ENCODE measurements around the gene JPH2.

Gene JPH2

DNA sequence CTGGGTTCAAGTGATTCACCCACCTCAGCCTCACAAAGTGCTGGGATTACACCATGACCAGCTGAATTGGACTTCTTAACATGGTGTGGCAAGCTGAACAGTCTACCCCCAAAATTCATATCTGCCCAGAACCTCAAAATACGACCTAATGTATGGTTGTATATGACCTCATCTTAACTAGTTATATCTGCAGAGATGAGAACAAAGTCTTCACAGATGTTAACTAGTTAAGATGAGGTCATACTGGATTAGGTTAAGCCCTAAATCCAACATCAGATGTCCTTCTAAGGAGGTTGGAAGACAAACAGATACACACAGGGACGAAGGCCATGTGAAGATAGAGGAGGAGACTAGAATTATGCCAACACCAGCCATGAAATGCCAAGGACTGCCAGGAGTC is 102.5 kb downstream of the JPH2 start:
- in situ Hi-C loops (cut with MboI; ENCODE audit: low sequenced_read_pairs), result loop anchor here (10.0 to 25.0 kb wide), 2 partner anchors 330 to 547 kb away; no protein-coding TSS in a partner anchor

- in situ Hi-C loops (cut with MboI; ENCODE audit: low sequenced_read_pairs), result loop anchor here (10.0 to 25.0 kb wide), 2 partner anchors 329 to 546 kb away; no protein-coding TSS in a partner anchor
Observed at GRCh38 chr20:44083220-44083933, 103.6 kb downstream of the JPH2 start.

- in situ Hi-C loops (cut with MboI; ENCODE audit: low sequenced_read_pairs), result loop anchor here (10.0 to 25.0 kb wide), 2 partner anchors 327 to 545 kb away; no protein-coding TSS in a partner anchor
Observed at GRCh38 chr20:44081888-44082287, 105.1 kb downstream of the JPH2 start.

GRCh38 chr20:44081476-44081875 is 105.5 kb downstream of the JPH2 start:
- in situ Hi-C loops (cut with MboI; ENCODE audit: low sequenced_read_pairs), result loop anchor here (10.0 to 25.0 kb wide), 2 partner anchors 327 to 544 kb away; no protein-coding TSS in a partner anchor

DNA sequence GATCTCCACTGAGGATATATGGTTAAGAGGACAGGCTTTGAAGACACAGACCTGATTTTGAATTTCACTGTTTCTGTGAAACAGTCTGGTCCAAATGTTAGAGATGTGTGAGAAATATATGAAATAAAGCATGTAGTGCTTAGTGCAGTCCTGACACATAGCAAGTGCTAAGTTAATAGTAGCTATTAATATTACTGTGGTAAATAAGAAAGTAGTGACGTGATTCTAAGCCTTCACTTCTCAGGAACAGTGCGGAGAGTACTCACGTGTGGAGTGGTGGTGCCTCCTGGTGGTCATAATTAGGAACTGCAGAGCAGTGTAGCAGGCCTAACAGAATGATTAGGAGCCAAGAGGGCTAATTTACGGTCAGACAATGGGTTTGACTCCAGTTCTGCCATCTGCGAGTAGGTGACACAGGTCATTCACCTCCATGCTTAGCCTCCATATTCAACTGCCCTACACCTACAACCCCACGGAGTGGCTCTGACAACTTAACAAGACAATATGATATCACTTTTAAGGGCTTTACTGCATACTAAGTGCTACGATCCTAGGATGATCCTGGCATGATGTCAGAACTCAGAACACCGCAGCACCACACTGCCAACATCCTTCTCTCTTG is 106.2 kb downstream of the JPH2 start:
- in situ Hi-C loops (cut with MboI; ENCODE audit: low sequenced_read_pairs), result loop anchor here (10.0 to 25.0 kb wide), 2 partner anchors 326 to 543 kb away; no protein-coding TSS in a partner anchor

DNA sequence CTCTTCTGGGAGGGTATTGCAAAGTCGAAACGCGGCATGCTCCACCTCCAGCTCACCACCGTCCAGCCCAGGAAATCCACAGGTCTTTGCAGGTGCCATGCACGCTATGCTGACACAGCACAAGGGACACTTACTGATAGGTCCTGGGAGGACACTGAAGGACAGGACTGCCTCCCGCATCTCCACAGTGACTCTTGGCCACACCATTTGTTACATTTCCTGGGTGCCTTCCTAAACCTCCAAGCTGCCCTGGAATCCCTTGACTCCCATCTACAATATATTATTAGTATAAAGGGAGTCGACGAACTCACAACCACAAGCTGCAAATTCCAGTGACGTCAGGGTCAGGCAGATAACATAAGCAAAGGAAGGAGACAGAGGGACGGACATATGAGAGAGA is 106.9 kb downstream of the JPH2 start:
- in situ Hi-C loops (cut with MboI; ENCODE audit: low sequenced_read_pairs), result loop anchor here (10.0 to 25.0 kb wide), 2 partner anchors 325 to 543 kb away; no protein-coding TSS in a partner anchor

- in situ Hi-C loops (cut with MboI; ENCODE audit: low sequenced_read_pairs), result loop anchor here (25.0 kb wide), 1 partner anchor 542 kb away; no protein-coding TSS in a partner anchor
Observed at GRCh38 chr20:44079291-44079690, 107.7 kb downstream of the JPH2 start.

- in situ Hi-C loops (cut with MboI; ENCODE audit: low sequenced_read_pairs), result loop anchor here (25.0 kb wide), 1 partner anchor 539 kb away; no protein-coding TSS in a partner anchor
Observed at GRCh38 chr20:44075950-44076232, 111.1 kb downstream of the JPH2 start.

GRCh38 chr20:44075191-44075949 is 111.6 kb downstream of the JPH2 start:
- in situ Hi-C loops (cut with MboI; ENCODE audit: low sequenced_read_pairs), result loop anchor here (25.0 kb wide), 1 partner anchor 538 kb away; no protein-coding TSS in a partner anchor

DNA sequence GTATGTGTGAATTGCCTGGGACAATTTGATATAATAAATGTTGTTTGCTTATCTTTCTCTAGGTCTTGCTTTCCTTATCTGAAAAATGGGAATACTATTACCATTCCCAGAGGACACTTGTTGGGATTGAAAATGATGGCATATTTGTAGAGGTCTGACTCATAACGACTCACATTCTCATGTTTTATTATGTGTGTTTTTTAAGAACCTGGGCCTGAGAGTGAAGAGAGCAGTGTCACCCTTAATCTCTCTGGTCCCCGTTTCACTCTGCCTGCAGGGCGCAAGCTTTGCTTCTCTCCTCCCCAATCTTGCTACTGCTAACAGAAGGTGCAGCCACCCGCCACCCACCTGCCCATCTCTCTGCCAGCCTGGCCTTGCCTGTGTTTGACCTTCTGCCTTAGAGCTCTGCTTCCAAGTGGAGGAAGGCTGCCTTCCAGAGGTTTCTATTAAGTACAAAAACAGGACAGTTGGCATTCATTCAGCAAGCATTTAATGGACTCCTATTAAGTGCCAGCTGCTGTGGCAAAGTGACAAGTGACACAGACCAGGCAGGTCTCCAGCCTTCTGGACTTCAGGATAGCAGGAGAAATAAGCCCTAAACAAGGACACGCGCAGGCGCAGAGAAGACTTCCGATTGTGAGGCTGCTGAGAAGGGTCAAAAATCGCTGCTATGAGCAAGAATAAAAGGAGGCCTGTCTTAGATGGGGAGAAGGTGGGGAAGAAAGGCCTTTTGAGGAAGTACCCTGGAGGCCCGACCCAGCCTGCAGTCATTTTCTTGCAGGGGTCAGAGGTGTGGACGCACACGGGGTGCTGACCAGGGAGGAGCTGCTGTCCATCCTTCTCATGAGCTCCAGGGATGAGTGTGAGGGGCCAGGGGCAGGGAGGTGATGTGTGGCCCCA is 112.5 kb downstream of the JPH2 start:
- in situ Hi-C loops (cut with MboI; ENCODE audit: low sequenced_read_pairs), result loop anchor here (25.0 kb wide), 2 partner anchors 88 to 537 kb away; no protein-coding TSS in a partner anchor

DNA sequence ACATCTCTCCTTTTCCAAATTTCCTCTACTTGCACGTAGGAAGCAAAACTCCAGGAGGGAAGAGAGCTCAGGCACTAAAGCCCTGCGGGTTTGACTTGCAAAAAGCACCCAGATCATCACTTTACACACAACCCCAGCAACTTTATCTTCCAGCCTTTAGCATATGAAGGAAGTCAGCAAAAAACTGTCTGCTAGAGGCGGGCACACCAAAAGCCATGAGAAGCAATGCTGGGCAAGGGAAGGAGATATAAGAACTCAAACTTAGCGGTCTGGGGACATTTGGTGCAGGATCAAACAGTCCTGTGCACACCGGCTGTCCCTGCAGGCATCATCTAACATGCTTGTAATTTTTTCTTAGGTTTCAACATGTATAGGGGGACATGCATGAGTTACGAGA is 113.3 kb downstream of the JPH2 start:
- in situ Hi-C loops (cut with MboI; ENCODE audit: low sequenced_read_pairs), result loop anchor here (25.0 kb wide), 1 partner anchor 89 kb away; no protein-coding TSS in a partner anchor

GRCh38 chr20:44073011-44073674 is 113.8 kb downstream of the JPH2 start:
- in situ Hi-C loops (cut with MboI; ENCODE audit: low sequenced_read_pairs), result loop anchor here (25.0 kb wide), 1 partner anchor 89 kb away; no protein-coding TSS in a partner anchor

DNA sequence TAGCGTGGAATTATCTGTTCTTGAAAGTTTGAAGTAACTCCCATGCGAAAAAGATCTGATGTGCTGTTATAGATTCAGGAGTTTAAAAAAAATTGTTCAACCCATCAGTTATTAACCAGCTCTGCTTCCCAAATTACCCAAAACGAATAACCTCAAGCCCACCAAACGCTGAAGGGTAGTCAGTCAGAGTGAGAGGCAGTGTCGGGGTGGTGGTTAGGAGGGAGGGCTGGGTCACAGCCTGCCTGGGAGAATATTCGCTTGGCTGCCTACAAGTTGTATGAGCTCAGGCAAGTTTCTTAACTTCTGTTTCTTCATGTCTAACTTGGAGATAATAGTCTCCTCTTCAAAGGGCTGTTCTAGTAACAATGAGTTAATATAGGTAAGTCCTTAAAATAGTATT is 114.6 kb downstream of the JPH2 start:
- in situ Hi-C loops (cut with MboI; ENCODE audit: low sequenced_read_pairs), result loop anchor here (25.0 kb wide), 1 partner anchor 90 kb away; no protein-coding TSS in a partner anchor

- in situ Hi-C loops (cut with MboI; ENCODE audit: low sequenced_read_pairs), result loop anchor here (25.0 kb wide), 1 partner anchor 91 kb away; no protein-coding TSS in a partner anchor
Observed at GRCh38 chr20:44071526-44072111, 115.4 kb downstream of the JPH2 start.

DNA sequence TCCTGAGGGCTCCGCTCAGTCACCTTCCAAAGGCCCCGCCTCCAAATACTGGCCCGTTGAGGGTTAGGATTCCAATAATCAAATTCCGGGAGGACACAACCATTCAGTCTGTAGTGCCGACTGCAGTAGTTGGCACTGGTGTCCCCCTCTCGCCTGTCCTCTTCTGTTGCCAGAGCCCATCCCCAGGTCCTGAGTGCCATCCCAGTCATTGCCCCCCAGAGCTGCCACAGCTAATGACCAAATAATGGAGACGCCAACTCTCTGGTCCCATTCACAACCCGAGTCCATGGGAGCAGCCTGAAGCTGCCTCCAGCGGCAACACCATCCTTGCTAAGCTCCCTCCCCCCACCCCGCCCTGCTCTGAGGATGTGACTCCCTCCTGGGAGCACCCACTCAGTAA is 115.9 kb downstream of the JPH2 start:
- in situ Hi-C loops (cut with MboI; ENCODE audit: low sequenced_read_pairs), result loop anchor here (25.0 kb wide), 1 partner anchor 91 kb away; no protein-coding TSS in a partner anchor

- in situ Hi-C loops (cut with MboI; ENCODE audit: low sequenced_read_pairs), result loop anchor here (25.0 kb wide), 1 partner anchor 92 kb away; no protein-coding TSS in a partner anchor
Observed at GRCh38 chr20:44070139-44070900, 116.7 kb downstream of the JPH2 start.

DNA sequence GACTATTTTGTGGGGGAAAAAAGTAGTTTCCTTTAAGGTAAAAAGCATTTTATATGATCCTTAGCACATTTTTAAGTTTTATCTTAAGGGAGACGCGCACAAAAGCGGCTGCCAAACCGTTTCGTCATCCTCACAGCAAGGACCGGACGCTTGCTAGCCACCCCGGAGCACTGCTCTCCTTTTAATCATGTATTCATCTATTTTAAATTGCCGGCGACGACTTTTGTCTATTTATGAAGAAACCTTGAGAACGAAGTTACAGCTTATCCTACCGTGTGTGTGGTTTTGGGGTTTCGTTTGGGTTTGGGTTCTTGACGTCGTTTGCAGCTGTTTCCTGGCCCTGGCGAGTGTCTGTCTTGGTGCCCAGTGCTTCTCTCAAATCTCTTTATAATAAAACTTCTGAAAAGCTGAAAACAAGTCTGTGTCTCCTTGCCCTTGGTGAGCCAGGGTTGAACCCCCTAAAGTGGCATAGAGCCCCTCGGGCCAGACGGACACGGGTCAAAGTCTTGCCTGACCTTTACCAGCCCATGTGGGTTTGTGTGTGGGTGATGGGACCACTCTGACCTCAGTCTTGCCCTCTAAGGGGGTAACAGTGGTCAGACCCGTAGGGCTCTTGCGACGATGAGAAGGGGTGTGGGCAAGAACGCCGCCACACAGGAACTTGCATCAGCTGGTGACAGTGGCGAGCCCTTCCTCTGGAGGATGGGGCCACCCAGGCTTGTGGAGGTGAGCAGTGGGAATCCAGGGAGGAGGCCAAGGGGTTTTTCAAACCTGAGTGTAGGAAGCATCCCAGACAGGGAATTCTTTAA is 117.6 kb downstream of the JPH2 start:
- in situ Hi-C loops (cut with MboI; ENCODE audit: low sequenced_read_pairs), result loop anchor here (25.0 kb wide), 1 partner anchor 93 kb away; no protein-coding TSS in a partner anchor
